Measurements from ENCODE around the gene EPB41L2.

Gene EPB41L2

GRCh38 chr6:130947464-130947863, 115.6 kb downstream of the EPB41L2 start:
- no peak overlapping the region for H3K27ac ChIP-seq (ENCODE audit: low read length)
- H3K4me3 ChIP-seq (ENCODE audit: low read length) = no peak overlapping the region
- 0 out of 2 replicates have a peak, but pooled peaks cover 3% of the 10 kb centered on the region for H3K4me1 ChIP-seq (ENCODE audit: low read length)
- no peaks in the 10 kb centered on the region for H3K36me3 ChIP-seq (replicated peaks; ENCODE audit: low read depth, low read length)
- no peak overlapping the region for H3K9ac ChIP-seq (ENCODE audit: low read length)
- TF ChIP-seq CTCF (IDR thresholded peaks at IDR 0.05; ENCODE audit: low read depth, low read length) (no peak), EZH2phosphoT487 (IDR thresholded peaks at IDR 0.05; ENCODE audit: low read depth) (no peak)
- H3K9me3 ChIP-seq (ENCODE audit: insufficient read depth, low read length) = no peaks in the 10 kb centered on the region
- no peaks in the 10 kb centered on the region for H3K27me3 ChIP-seq (ENCODE audit: low read depth, low read length)
- no peak overlapping the region for H3K4me2 ChIP-seq (ENCODE audit: low read length)
- H4K20me1 ChIP-seq (ENCODE audit: insufficient read depth, low read length) = no peaks in the 10 kb centered on the region
- H2AFZ ChIP-seq (ENCODE audit: low read depth, low read length) = no peak overlapping the region
- H3K79me2 ChIP-seq (ENCODE audit: low read length) = no peaks in the 10 kb centered on the region

DNA sequence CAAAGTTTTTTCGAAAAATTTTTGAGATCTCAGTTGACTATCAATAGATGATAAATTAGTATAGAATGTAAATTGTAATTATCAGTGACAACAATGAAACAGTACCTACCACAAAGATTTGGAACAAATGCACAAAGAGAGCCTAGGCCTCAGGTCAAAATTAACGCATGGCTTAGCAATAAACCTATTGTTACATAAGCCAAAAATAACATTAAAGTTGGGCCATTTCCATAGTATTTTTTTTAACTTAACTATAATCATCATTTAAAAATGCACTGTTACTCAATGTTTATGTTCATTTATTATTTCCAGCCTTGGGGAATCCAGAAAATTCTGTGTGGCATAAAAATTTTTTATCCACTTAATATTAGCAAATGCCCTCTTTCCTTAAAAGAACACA, 117.0 kb downstream of the EPB41L2 start:
- no peak overlapping the region for H3K4me2 ChIP-seq (ENCODE audit: low read length)
- no peak overlapping the region for H2AFZ ChIP-seq (ENCODE audit: low read depth, low read length)
- 0 out of 2 replicates have a peak, but pooled peaks cover 3% of the 10 kb centered on the region for H3K4me1 ChIP-seq (ENCODE audit: low read length)
- no peaks in the 10 kb centered on the region for H3K27me3 ChIP-seq (ENCODE audit: low read depth, low read length)
- no peaks in the 10 kb centered on the region for H3K79me2 ChIP-seq (ENCODE audit: low read length)
- no peak overlapping the region for H3K9ac ChIP-seq (ENCODE audit: low read length)
- H3K36me3 ChIP-seq (replicated peaks; ENCODE audit: low read depth, low read length) = no peaks in the 10 kb centered on the region
- H3K27ac ChIP-seq (ENCODE audit: low read length) = no peak overlapping the region
- no peaks in the 10 kb centered on the region for H3K9me3 ChIP-seq (ENCODE audit: insufficient read depth, low read length)
- TF ChIP-seq CTCF (IDR thresholded peaks at IDR 0.05; ENCODE audit: low read depth, low read length) = no peak
- TF ChIP-seq EZH2phosphoT487 (IDR thresholded peaks at IDR 0.05; ENCODE audit: low read depth) = no peak
- H4K20me1 ChIP-seq (ENCODE audit: insufficient read depth, low read length) = no peaks in the 10 kb centered on the region
- H3K4me3 ChIP-seq (ENCODE audit: low read length) = no peak overlapping the region

DNA sequence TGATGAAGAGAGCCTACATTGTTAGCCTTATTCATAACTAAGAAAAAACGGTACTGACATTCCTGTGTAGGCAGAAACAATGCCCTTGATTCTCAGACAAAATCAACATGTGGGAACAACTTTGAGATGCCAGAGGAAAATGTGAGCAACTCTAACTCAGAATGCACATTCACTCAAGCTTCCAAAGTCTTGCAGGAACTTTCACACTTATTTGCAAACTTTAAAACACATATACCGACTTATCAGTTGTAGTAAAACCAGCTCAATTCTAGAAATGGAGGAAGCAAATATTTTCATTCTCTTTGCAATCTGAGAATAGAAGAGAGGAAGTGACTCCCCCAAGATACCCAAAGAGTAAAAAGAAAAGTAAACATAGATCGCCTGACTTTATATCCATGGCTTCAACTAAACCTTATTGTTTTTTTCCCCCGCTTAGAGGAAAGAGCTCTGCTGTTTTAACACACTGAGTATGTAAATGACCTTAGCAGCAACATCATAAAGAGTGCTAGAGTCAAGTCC, 117.6 kb downstream of the EPB41L2 start:
- Histone ChIP-seq H3K9me3 (ENCODE audit: insufficient read depth, low read length) (no peaks in the 10 kb centered on the region), H3K4me1 (ENCODE audit: low read length) (0 out of 2 replicates have a peak, but pooled peaks cover 3% of the 10 kb centered on the region), H3K9ac (ENCODE audit: low read length) (no peak overlapping the region), H3K27me3 (ENCODE audit: low read depth, low read length) (no peaks in the 10 kb centered on the region), H3K27ac (ENCODE audit: low read length) (no peak overlapping the region), H3K4me2 (ENCODE audit: low read length) (no peak overlapping the region), H3K36me3 (replicated peaks; ENCODE audit: low read depth, low read length) (no peaks in the 10 kb centered on the region), H3K4me3 (ENCODE audit: low read length) (no peak overlapping the region), H4K20me1 (ENCODE audit: insufficient read depth, low read length) (no peaks in the 10 kb centered on the region), H2AFZ (ENCODE audit: low read depth, low read length) (no peak overlapping the region), H3K79me2 (ENCODE audit: low read length) (no peaks in the 10 kb centered on the region)
- TF ChIP-seq EZH2phosphoT487 (IDR thresholded peaks at IDR 0.05; ENCODE audit: low read depth) (no peak), CTCF (IDR thresholded peaks at IDR 0.05; ENCODE audit: low read depth, low read length) (no peak)

- Histone ChIP-seq H3K4me1 (ENCODE audit: low read length) (0 out of 2 replicates have a peak, but pooled peaks cover 3% of the 10 kb centered on the region), H3K36me3 (replicated peaks; ENCODE audit: low read depth, low read length) (no peaks in the 10 kb centered on the region), H4K20me1 (ENCODE audit: insufficient read depth, low read length) (no peaks in the 10 kb centered on the region), H3K79me2 (ENCODE audit: low read length) (no peaks in the 10 kb centered on the region), H3K9me3 (ENCODE audit: insufficient read depth, low read length) (no peaks in the 10 kb centered on the region), H3K27me3 (ENCODE audit: low read depth, low read length) (no peaks in the 10 kb centered on the region), H2AFZ (ENCODE audit: low read depth, low read length) (no peak overlapping the region), H3K9ac (ENCODE audit: low read length) (no peak overlapping the region), H3K27ac (ENCODE audit: low read length) (no peak overlapping the region), H3K4me2 (ENCODE audit: low read length) (no peak overlapping the region), H3K4me3 (ENCODE audit: low read length) (no peak overlapping the region)
- TF ChIP-seq EZH2phosphoT487 (IDR thresholded peaks at IDR 0.05; ENCODE audit: low read depth) = no peak
- TF ChIP-seq CTCF (IDR thresholded peaks at IDR 0.05; ENCODE audit: low read depth, low read length) = no peak
These were observed 118.6 kb downstream of the EPB41L2 start for GRCh38 chr6:130944486-130944885.
